Upper lobe of left lung (tissue), 4 donors: ENCODE measurements around the gene STOX1.

Experiments used
- CTCF ChIP-seq, 6 experiments: fragments of 450-650 bp in 4 of 6; fragments of 200-600 bp in 2 of 6; sonication (generic) in 2 of 6; IDR thresholded peaks; one replicate each; pipeline ENCODE4 v1.5.1; 2016 to 2019; ENCODE audit warnings: antibody characterized with exemption in 6 of 6
- EP300 ChIP-seq, 4 donors: sonication (generic); formaldehyde crosslinking; IDR thresholded peaks; one replicate each; pipeline ENCODE4 v1.5.1; 2017; ENCODE audit warnings: antibody characterized with exemption in 4 of 4, control low read depth in 2 of 4
- POLR2A ChIP-seq, 4 donors: fragments of 450-650 bp; IDR thresholded peaks; one replicate each; pipeline ENCODE4 v1.5.1; 2016 to 2017; ENCODE audit warnings: antibody characterized with exemption in 4 of 4, mild to moderate bottlenecking in 2 of 4
- POLR2AphosphoS5 ChIP-seq, 2 donors: sonication (generic); formaldehyde crosslinking; IDR thresholded peaks; one replicate each; pipeline ENCODE4 v1.5.1; 2017; ENCODE audit warnings: antibody characterized with exemption in 2 of 2

GRCh38 chr10:68781613-68782574 lies 45.4 kb upstream of the STOX1 start:
- TF ChIP-seq EP300 (IDR thresholded peaks at IDR 0.05) (no peak), POLR2A (IDR thresholded peaks at IDR 0.05) (no peak), CTCF (IDR thresholded peaks at IDR 0.05) (no peak), POLR2AphosphoS5 (IDR thresholded peaks at IDR 0.05) (no peak)
